Smooth muscle cell of the pulmonary artery (primary cell): Measurements from ENCODE around the gene NOTCH1. TPM values are rescaled to one million over a fixed set of nuclear protein-coding genes. Genes with fewer than 3 reads are reported as not detected.

ENCODE experiments used
- total RNA-seq: library from RNA; depleted of rRNA; stranded (reverse); fragments of >200 nt; gene quantifications from 2 replicates; pipeline ENCODE4 v1.2.3, GENCODE V29; 2014

Gene NOTCH1
- 34.2 and 36.9 TPM in 2 replicates for total RNA-seq

GRCh38 chr9:136545965-136546696 lies at the start of gene NOTCH1:
NOTCH1 (minus strand) TSS chr9:136546048; CDS start chr9:136545786, 262 bp downstream.

GRCh38 chr9:136482793-136483588 lies 62.9 kb downstream of the NOTCH1 start, which contains the start of gene SEC16A:
SEC16A (minus strand) TSS chr9:136483040; CDS start chr9:136477615, 5,425 bp downstream.

Other genes starting within 250 kb of the NOTCH1 start
- under 0.01 and 0.07 TPM in 2 replicates for gene CCDC187, start 242.0 kb downstream of the NOTCH1 start, total RNA-seq
- gene GPSM1, start 218.5 kb downstream of the NOTCH1 start, total RNA-seq = 41.5 and 63.5 TPM in 2 replicates
- 7.4 and 8.4 TPM in 2 replicates for gene DNLZ, start 182.3 kb downstream of the NOTCH1 start, total RNA-seq
- 0.85 and 3.1 TPM in 2 replicates for gene CARD9, start 172.4 kb downstream of the NOTCH1 start, total RNA-seq
- gene SNAPC4, start 145.9 kb downstream of the NOTCH1 start, total RNA-seq = 5.1 and 6.7 TPM in 2 replicates
- gene ENTR1, start 135.4 kb downstream of the NOTCH1 start, total RNA-seq = 25.6 and 45.6 TPM in 2 replicates
- gene PMPCA, start 135.4 kb downstream of the NOTCH1 start, total RNA-seq = 39.4 and 45.8 TPM in 2 replicates
- gene INPP5E, start 106.2 kb downstream of the NOTCH1 start, total RNA-seq = 7.2 and 12.5 TPM in 2 replicates
- gene SEC16A, start 63.0 kb downstream of the NOTCH1 start, total RNA-seq = 47.1 and 51.4 TPM in 2 replicates
- gene EGFL7, start 116.9 kb upstream of the NOTCH1 start, total RNA-seq = 28.3 and 40.9 TPM in 2 replicates
- gene AGPAT2, start 141.4 kb upstream of the NOTCH1 start, total RNA-seq = 42.9 and 46.8 TPM in 2 replicates
- 2.9 and 3.8 TPM in 2 replicates for gene DIPK1B, start 166.5 kb upstream of the NOTCH1 start, total RNA-seq
- gene LCN10, start 196.9 kb upstream of the NOTCH1 start, total RNA-seq = 0.33 TPM in 1 of 2 replicates, not detected in the other
- not detected in 2 replicates for gene LCN6, start 202.5 kb upstream of the NOTCH1 start, total RNA-seq
- not detected in 2 replicates for gene LCN8, start 212.2 kb upstream of the NOTCH1 start, total RNA-seq
- not detected in 2 replicates for gene LCN15, start 218.5 kb upstream of the NOTCH1 start, total RNA-seq
- gene TMEM141, start 245.3 kb upstream of the NOTCH1 start, total RNA-seq = 38.7 and 42.2 TPM in 2 replicates